Aorta (tissue), 5 donors: ENCODE data around the gene ATG4B. TPM values are rescaled to one million over a fixed set of nuclear protein-coding genes. Genes with fewer than 3 reads are reported as not detected.

Experiments
- ATAC-seq: fragments of 200-7000 bp; cut with Tn5 transposase; one replicate; pipeline ENCODE4 v1.9.1; 2022; ENCODE audit warnings: moderate library complexity; ENCODE audit not compliant: low FRiP score
- DNase-seq, 2 donors: peaks; one replicate each; pipeline ENCODE4 v3.0.0-alpha.2; 2020
- H3K27ac ChIP-seq, 2 donors: one replicate each; pipeline ENCODE4 v1.5.1; 2013; ENCODE audit warnings: low read length in 2 of 2, mild to moderate bottlenecking in 2 of 2, moderate library complexity in 2 of 2, control low read depth in 1 of 2, inconsistent platforms in 1 of 2, low read depth in 1 of 2
- H3K27me3 ChIP-seq, 2 donors: one replicate each; pipeline ENCODE4 v1.6.1; 2013; ENCODE audit warnings: control low read depth in 1 of 2, low read length in 1 of 2, mild to moderate bottlenecking in 1 of 2, moderate library complexity in 1 of 2; ENCODE audit not compliant: insufficient read depth in 2 of 2, control insufficient read depth in 1 of 2
- H3K36me3 ChIP-seq, 2 donors: one replicate each; pipeline ENCODE4 v1.6.1; 2013; ENCODE audit warnings: control low read depth in 1 of 2, low read length in 1 of 2, mild to moderate bottlenecking in 1 of 2; ENCODE audit not compliant: insufficient read depth in 2 of 2, control insufficient read depth in 1 of 2
- H3K4me1 ChIP-seq, 2 donors: one replicate each; pipeline ENCODE4 v1.6.1; 2013; ENCODE audit warnings: low read length in 2 of 2, control low read depth in 1 of 2, mild to moderate bottlenecking in 1 of 2, moderate library complexity in 1 of 2; ENCODE audit not compliant: insufficient read depth in 2 of 2, control insufficient read depth in 1 of 2
- H3K4me3 ChIP-seq, 2 donors: one replicate each; pipeline ENCODE4 v1.5.1; 2013; ENCODE audit warnings: low read length in 2 of 2, control low read depth in 1 of 2, mild to moderate bottlenecking in 1 of 2
- H3K9me3 ChIP-seq: one replicate; pipeline ENCODE4 v1.6.1; 2013; ENCODE audit warnings: mild to moderate bottlenecking, low read length; ENCODE audit not compliant: control insufficient read depth
- WGBS, 2 donors: extraction: QIAGEN DNeasy Blood & Tissue Kit; methylation state at CpG; one replicate each; pipeline ENCODE4 v1.1.7; 2013; 5-methylcytosine and 5-hydroxymethylcytosine counted together
- intact Hi-C, 2 donors: fragments of 100-400 bp; cut with DNase I; formaldehyde crosslinking; loops; one replicate each; pipeline versions ENCODE4 v1.14.2 to v1.15.0; 2022
- polyA plus RNA-seq, 2 donors: library from polyadenylated mRNA; stranded (reverse); fragments of 200-250 nt; gene quantifications; one replicate each; pipeline ENCODE4 v1.2.3, GENCODE V29; 2013
- total RNA-seq, 2 donors: library from RNA; stranded (reverse); fragmentation: NEBNext Ultra II Directional; extraction: Animal tissue kit (Norgen Biotek cat#: 25700); gene quantifications; one replicate each; pipeline ENCODE4 v1.2.1, GENCODE V29; 2021
- donor health status: healthy with polysubstance abuse.
- donor health status: Bipolar disorder and iron deficiency.
- donor health status: DM: no; HTN: no; CAD: no.
- donor health status: DM: no; HTN: no; CAD: no.
- donor health status: DM: yes; HTN: yes; CAD: no.

ATG4B gene
- total and polyA plus RNA-seq, 4 donors = 30.4 to 85.4 (median 74.3) TPM

DNA sequence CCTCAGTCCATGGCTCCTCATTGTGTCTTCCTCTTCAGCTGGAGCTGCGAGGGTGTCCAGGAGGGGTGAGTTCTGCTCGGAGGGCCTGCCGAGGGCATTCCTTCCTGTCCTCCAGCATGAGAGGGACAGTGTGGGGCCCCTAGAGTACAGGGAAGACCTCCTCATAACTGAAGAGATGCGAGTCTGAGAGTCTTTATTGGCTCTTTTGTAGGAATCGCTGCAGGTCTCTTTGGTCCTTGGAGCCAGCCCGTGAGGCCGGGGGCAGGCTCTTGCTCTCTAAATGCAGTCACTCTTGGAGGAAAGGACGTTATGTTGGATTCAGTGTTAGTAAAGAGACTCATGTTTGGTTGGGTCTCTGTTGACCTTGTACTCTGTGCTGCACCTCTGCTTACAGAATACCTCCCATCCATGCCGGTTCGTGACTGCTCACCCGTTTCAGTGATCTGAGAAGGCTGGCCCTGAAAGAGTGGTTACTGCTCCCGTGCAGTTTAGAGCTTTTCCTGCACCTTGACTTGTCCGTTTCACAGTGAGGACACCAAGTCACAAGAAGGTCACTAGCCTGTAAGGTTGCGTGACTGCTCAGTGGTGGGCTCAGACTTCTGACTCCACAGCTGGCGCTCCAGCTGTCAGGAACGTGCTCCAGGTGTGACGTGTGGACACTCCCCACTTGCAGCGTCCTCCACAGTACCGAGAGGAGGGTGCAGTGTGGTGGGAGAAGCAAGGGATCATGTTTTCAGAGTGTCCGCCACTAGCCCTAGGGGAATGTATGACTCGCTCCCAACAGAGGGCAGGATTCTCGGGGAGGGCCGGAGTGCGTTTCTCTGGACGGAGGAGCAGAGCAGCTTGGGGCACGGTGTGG is 7.8 kb downstream of the ATG4B start:
- H3K27ac ChIP-seq = no peak overlapping the region
- no peaks in the 10 kb centered on the region for H3K27me3 ChIP-seq
- H3K9me3 ChIP-seq = no peaks in the 10 kb centered on the region
- H3K4me3 ChIP-seq = no peak overlapping the region
- intact Hi-C loops = no loop called here
- H3K36me3 ChIP-seq = no peaks in the 10 kb centered on the region
- H3K4me1 ChIP-seq = no peaks in the 10 kb centered on the region
- WGBS, 2 donors = 86% methylated on average over 26 of the region's 26 CpGs
- no peak for DNase-seq
- no peak for ATAC-seq

- Histone ChIP-seq H3K27me3 (no peaks in the 10 kb centered on the region), H3K4me3 (no peak overlapping the region), H3K36me3 (no peaks in the 10 kb centered on the region), H3K27ac (no peak overlapping the region), H3K4me1 (no peaks in the 10 kb centered on the region), H3K9me3 (no peaks in the 10 kb centered on the region)
- no peak for DNase-seq
- no peak for ATAC-seq
- 86 to 88% methylated on average over 14 of the region's 14 CpGs for WGBS, 2 donors
- intact Hi-C loops = no loop called here
Observed at GRCh38 chr2:241645915-241646645, 8.6 kb downstream of the ATG4B start.

GRCh38 chr2:241648453-241648852 is 11.0 kb downstream of the ATG4B start:
- Histone ChIP-seq H3K27ac (no peak overlapping the region), H3K9me3 (no peaks in the 10 kb centered on the region), H3K36me3 (peaks cover 0 to 2% of the 10 kb centered on the region in 2 donors), H3K4me1 (no peaks in the 10 kb centered on the region), H3K27me3 (no peaks in the 10 kb centered on the region), H3K4me3 (no peak overlapping the region)
- no peak for ATAC-seq
- 77 to 80% methylated on average over 6 of the region's 6 CpGs for WGBS, 2 donors
- intact Hi-C loops = no loop called here
- no peak for DNase-seq

- no peak for ATAC-seq
- intact Hi-C loops = no loop called here
- Histone ChIP-seq H3K4me1 (no peaks in the 10 kb centered on the region), H3K27me3 (no peaks in the 10 kb centered on the region), H3K9me3 (no peaks in the 10 kb centered on the region), H3K27ac (no peak overlapping the region), H3K4me3 (no peak overlapping the region), H3K36me3 (peaks cover 0 to 2% of the 10 kb centered on the region in 2 donors)
- 70 to 78% methylated on average over 4 of the region's 4 CpGs for WGBS, 2 donors
- DNase-seq = no peak
Observed at GRCh38 chr2:241649404-241649803, 11.9 kb downstream of the ATG4B start.

DNA sequence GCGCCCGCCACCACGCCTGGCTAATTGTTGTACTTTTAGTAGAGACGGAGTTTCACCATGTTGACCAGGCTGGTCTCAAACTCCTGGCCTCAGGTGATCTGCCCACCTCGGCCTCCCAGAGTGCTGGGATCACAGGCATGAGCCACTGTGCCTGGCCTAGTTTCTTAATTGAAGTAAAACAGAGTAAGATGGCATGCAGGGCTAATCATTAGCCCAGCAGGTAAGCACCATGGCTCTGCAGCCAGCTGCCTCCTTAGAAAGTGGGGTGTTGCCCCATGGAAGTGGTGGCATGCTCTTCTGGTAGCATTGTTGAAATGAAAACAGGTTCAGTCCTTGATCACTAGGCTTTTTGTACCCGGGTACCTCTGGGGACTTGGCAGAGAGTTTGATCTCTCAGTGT is 12.4 kb downstream of the ATG4B start:
- intact Hi-C loops = no loop called here
- no peaks in the 10 kb centered on the region for H3K9me3 ChIP-seq
- no peaks in the 10 kb centered on the region for H3K4me1 ChIP-seq
- ATAC-seq (no peak), DNase-seq (no peak)
- H3K27me3 ChIP-seq = no peaks in the 10 kb centered on the region
- no peak overlapping the region for H3K4me3 ChIP-seq
- 90% methylated on average over 6 of the region's 6 CpGs for WGBS, 2 donors
- H3K36me3 ChIP-seq = peaks cover 0 to 2% of the 10 kb centered on the region in 2 donors
- H3K27ac ChIP-seq = no peak overlapping the region

- DNase-seq (no peak), ATAC-seq (no peak)
- no peak overlapping the region for H3K27ac ChIP-seq
- peaks cover 0 to 5% of the 10 kb centered on the region in 2 donors for H3K36me3 ChIP-seq
- WGBS, 2 donors = 95% methylated on average over 9 of the region's 9 CpGs
- no peaks in the 10 kb centered on the region for H3K9me3 ChIP-seq
- no peaks in the 10 kb centered on the region for H3K27me3 ChIP-seq
- intact Hi-C loops = no loop called here
- H3K4me1 ChIP-seq = no peaks in the 10 kb centered on the region
- no peak overlapping the region for H3K4me3 ChIP-seq
Observed at GRCh38 chr2:241652142-241652541, 14.6 kb downstream of the ATG4B start.

GRCh38 chr2:241652722-241653121 is 15.2 kb downstream of the ATG4B start:
- intact Hi-C loops = no loop called here
- DNase-seq (no peak), ATAC-seq (no peak)
- no peak overlapping the region for H3K27ac ChIP-seq
- peaks cover 0 to 5% of the 10 kb centered on the region in 2 donors for H3K36me3 ChIP-seq
- no peaks in the 10 kb centered on the region for H3K4me1 ChIP-seq
- WGBS, 2 donors = 96% methylated on average over 9 of the region's 9 CpGs
- H3K4me3 ChIP-seq = no peak overlapping the region
- no peaks in the 10 kb centered on the region for H3K27me3 ChIP-seq
- no peaks in the 10 kb centered on the region for H3K9me3 ChIP-seq

DNA sequence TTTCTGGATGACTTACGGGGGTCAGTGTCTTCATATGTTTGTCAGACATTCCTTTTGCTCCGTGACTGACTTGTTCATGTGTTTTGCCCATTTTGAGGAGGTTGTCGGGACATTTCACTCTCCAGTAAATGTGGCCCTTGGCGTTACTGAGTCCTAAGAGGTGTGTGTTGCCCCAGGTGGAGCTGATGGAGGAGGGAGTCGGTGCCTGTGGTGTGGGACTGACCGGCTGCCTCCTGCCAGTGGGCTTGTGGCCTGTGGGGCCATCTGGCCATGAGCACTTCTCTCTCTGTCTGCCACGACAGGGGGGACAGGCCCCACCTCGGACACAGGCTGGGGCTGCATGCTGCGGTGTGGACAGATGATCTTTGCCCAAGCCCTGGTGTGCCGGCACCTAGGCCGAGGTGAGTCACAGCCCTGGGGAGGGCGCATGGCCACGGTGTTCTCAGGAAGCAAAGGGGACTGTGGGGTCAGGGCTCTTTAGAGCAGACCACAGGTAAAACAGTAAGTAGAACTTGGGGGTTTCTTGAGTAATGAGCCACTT is 15.8 kb downstream of the ATG4B start:
- intact Hi-C loops = no loop called here
- peaks cover 0 to 5% of the 10 kb centered on the region in 2 donors for H3K36me3 ChIP-seq
- 94 to 95% methylated on average over 13 of the region's 13 CpGs for WGBS, 2 donors

More for the DNA sequence above, 15.8 kb downstream of the ATG4B start:
- Histone ChIP-seq H3K9me3 (no peaks in the 10 kb centered on the region), H3K4me1 (no peaks in the 10 kb centered on the region), H3K4me3 (no peak overlapping the region), H3K27me3 (no peaks in the 10 kb centered on the region), H3K27ac (no peak overlapping the region)
- no peak for DNase-seq
- no peak for ATAC-seq
